Measurements from ENCODE around the gene PSMD11. TPM values are rescaled to one million over a fixed set of nuclear protein-coding genes. Genes with fewer than 3 reads are reported as not detected.

The PSMD11 gene
- total and polyA plus RNA-seq, 7 experiments from 2014 or later: 60.1 to 112 (median 70.4) TPM

- Mint-ChIP-seq H3K9me3 (peaks cover 0 to 1% (median 0%) of the 10 kb centered on the region in 11 donors), H3K4me1 (peaks cover 13 to 38% (median 25%) of the 10 kb centered on the region in 7 donors), H3K27me3 (peaks cover 0 to 7% (median 0%) of the 10 kb centered on the region in 5 donors), H3K4me3 (peak overlapping the region in 1 of 10 donors; percentile 3), H3K27ac (peak overlapping the region in 5 of 9 donors; percentile 2 to 81 (median 23)), H3K36me3 (peaks cover 0 to 7% (median 0%) of the 10 kb centered on the region in 5 donors)
- peak; percentile 38 for ATAC-seq
- ChIA-PET CTCF (interaction anchor here (2.7 to 7.9 kb wide), 2 partner anchors 44 to 67 kb away, joined by 8 to 76 read pairs; partner anchors contain the start of gene CDK5R1), POLR2A (interaction anchor here (1.4 to 22.6 kb wide), 2 partner anchors 12 to 41 kb away, joined by 4 to 382 read pairs; partner anchors contain the start of gene CDK5R1)
- Histone ChIP-seq H3K4me3 (ENCODE audit: low read length) (no peak overlapping the region), H3K27ac (ENCODE audit: low read depth, low read length) (no peak overlapping the region), H3K9me3 (ENCODE audit: control insufficient read depth in 2 of 3, low read length in 3 of 3) (no peaks in the 10 kb centered on the region), H3K4me1 (ENCODE audit: control insufficient read depth in 2 of 2, insufficient read depth in 2 of 2, low read length in 2 of 2) (peaks cover 12 to 20% of the 10 kb centered on the region in 2 donors), H3K36me3 (ENCODE audit: control insufficient read depth in 2 of 3, insufficient read depth in 3 of 3, low read length in 3 of 3) (no peaks in the 10 kb centered on the region), H3K27me3 (ENCODE audit: control insufficient read depth in 2 of 2, insufficient read depth in 2 of 2, low read length in 2 of 2) (no peaks in the 10 kb centered on the region)
- DNase-seq: no peak
- intact Hi-C loops (cut with micrococcal nuclease): no loop called here
Observed at GRCh38 chr17:32528825-32529224, 84.5 kb downstream of the PSMD11 start.

GRCh38 chr17:32529604-32530003 lies 85.3 kb downstream of the PSMD11 start:
- Mint-ChIP-seq H3K4me3 (no peak overlapping the region), H3K4me1 (peaks cover 11 to 34% (median 20%) of the 10 kb centered on the region in 7 donors), H3K27me3 (peaks cover 0 to 10% (median 0%) of the 10 kb centered on the region in 5 donors), H3K27ac (no peak overlapping the region), H3K9me3 (peaks cover 0 to 1% (median 0%) of the 10 kb centered on the region in 11 donors), H3K36me3 (peaks cover 0 to 7% (median 0%) of the 10 kb centered on the region in 5 donors)
- Histone ChIP-seq H3K27ac (ENCODE audit: low read depth, low read length) (no peak overlapping the region), H3K4me3 (ENCODE audit: low read length) (no peak overlapping the region), H3K36me3 (ENCODE audit: control insufficient read depth in 2 of 3, insufficient read depth in 3 of 3, low read length in 3 of 3) (no peaks in the 10 kb centered on the region), H3K27me3 (ENCODE audit: control insufficient read depth in 2 of 2, insufficient read depth in 2 of 2, low read length in 2 of 2) (no peaks in the 10 kb centered on the region), H3K9me3 (ENCODE audit: control insufficient read depth in 2 of 3, low read length in 3 of 3) (no peaks in the 10 kb centered on the region), H3K4me1 (ENCODE audit: control insufficient read depth in 2 of 2, insufficient read depth in 2 of 2, low read length in 2 of 2) (peaks cover 6 to 14% of the 10 kb centered on the region in 2 donors)
- ChIA-PET POLR2A (interaction anchor here (0.6 kb wide), 1 partner anchor 42 kb away, joined by 4 read pairs; no protein-coding TSS in a partner anchor), CTCF (interaction anchor here (2.7 to 7.9 kb wide), 2 partner anchors 45 to 67 kb away, joined by 8 to 76 read pairs; partner anchors contain the start of gene CDK5R1)
- DNase-seq: no peak
- ATAC-seq: no peak
- intact Hi-C loops (cut with micrococcal nuclease): no loop called here

Other genes starting within 250 kb of the PSMD11 start
- gene RHBDL3, start 178.7 kb upstream of the PSMD11 start, total RNA-seq: under 1 TPM in 2 of 5 experiments, not detected in 3; 0.07 to 0.39 TPM
- gene RHBDL3, start 178.7 kb upstream of the PSMD11 start, polyA plus RNA-seq: not detected
- gene C17orf75, start 102.3 kb upstream of the PSMD11 start, total RNA-seq: 10 to 100 TPM; 14.2 to 22.0 (median 17.9) TPM
- 10 to 100 TPM in 1 of 2 donors, 1 to 10 TPM in 1; 9.6 to 12.6 TPM for gene C17orf75, start 102.3 kb upstream of the PSMD11 start, polyA plus RNA-seq
- gene ZNF207, start 94.4 kb upstream of the PSMD11 start, total RNA-seq: 100 to 1,000 TPM; 248 to 288 (median 281) TPM
- gene ZNF207, start 94.4 kb upstream of the PSMD11 start, polyA plus RNA-seq: 100 to 1,000 TPM; 168 to 169 TPM
- 10 to 100 TPM in 3 of 5 experiments, 1 to 10 TPM in 2; 4.9 to 21.2 (median 12.2) TPM for gene CDK5R1, start 42.5 kb downstream of the PSMD11 start, total RNA-seq
- gene CDK5R1, start 42.5 kb downstream of the PSMD11 start, polyA plus RNA-seq: 1 to 10 TPM; 5.6 to 7.5 TPM